GM18511 (cell line): ENCODE results near the gene FBXW7.

ENCODE experiments used
- ATAC-seq: cut with Tn5 transposase; IDR thresholded peaks from one replicate; pipeline ENCODE4 v1.9.1; 2021; ENCODE audit warnings: mild to moderate bottlenecking, moderate library complexity; ENCODE audit not compliant: unreplicated experiment

FBXW7 gene

GRCh38 chr4:152294331-152294730, 241.6 kb downstream of the FBXW7 start:
- no peak for ATAC-seq

GRCh38 chr4:152293527-152293926, 242.4 kb downstream of the FBXW7 start:
- ATAC-seq: no peak

DNA sequence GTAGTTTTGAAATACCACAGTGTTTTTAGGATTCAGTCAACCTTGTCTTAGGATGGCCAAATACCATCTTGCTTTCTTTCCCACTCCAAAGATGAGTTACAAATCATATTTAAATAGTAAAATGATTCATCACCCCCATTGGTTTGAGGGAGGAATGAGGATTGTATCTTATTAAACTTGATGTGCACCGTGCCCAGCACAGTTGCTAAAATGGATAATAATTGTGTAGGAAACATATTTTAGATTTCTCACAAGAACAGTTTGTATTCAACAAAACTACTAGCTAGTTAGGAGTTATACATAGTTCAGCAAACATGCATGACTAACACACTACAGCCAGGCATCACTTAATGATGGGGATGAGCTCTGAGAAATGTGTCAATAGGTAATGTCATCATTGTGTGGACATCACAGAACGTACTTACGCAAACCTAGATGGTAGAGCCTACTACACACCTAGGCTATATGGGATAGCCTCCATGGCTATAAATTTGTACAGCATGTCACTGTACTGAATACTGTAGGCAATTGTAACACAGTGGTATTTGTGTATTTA, 245.4 kb downstream of the FBXW7 start:
- ATAC-seq: no peak

DNA sequence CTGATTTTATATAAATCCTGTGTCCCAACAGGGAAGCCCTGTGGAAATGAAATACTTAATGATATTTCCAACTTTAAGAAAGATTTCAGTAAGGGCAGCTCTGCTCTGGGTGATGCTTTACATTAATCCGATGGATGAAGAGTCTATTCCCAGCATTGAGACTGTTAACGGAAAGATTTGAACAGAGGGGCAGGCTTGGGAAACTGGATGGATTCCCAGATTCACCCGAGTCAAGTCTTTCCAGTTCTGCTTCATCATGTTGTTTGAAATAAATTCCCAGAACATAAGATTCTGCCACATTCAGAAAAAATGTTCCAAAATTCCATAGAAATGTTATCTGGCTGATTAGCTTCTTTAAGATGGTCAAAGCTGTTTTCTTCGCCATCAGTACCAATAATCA, 246.0 kb downstream of the FBXW7 start:
- no peak for ATAC-seq

- no peak for ATAC-seq
These were observed 246.4 kb downstream of the FBXW7 start for GRCh38 chr4:152289541-152289940.

DNA sequence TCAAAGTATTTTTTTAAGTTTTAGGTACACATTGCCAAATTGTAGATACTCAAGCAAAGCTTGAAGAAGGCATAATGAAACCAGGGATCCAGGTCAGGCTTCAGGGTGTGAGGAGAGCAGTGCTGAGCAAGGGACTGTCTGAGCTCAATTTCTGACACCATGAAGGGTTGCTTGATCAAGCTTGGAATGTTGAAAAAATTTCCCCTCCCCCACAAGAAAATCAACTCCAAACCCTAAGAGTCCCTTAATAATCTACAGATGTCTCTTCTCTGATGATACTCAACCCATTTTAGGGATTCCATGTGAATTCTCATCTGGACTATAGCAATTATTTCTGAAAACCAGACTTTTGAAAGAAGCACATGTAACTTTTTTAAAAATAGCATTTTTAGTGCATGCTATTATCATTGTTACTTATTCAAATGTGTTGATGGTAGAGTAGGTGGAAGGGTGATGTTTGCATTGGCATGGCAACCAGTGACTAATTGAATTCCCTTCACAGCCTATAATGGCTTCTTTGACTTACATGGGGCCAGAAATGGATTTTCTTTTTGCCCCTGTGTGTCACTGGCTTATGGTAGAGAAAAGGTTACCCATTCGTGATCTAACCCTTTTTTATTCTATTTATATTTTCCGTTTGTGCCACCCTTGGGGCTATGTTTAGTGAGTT, 252.0 kb downstream of the FBXW7 start:
- ATAC-seq: no peak

GRCh38 chr4:152281822-152282221, 254.1 kb downstream of the FBXW7 start:
- ATAC-seq: no peak

DNA sequence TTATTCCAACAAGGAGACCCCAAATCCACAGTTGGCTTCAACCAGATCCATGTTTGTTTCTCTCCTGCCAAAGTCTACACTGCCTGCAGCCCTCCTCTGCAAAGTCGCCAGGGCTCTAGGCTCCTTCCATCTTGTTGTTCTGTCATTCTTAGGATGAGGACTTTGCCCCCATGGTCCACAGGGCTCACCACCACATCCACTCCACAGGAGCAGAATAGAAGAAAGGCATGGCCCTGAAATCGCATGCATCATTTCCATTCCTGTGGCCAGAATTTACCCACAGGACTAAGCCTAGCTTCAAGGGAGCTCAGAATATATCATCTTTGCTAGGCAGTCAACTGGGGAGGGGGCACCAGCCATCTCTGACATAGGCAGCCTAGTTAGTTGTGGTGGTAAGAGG, 254.7 kb downstream of the FBXW7 start:
- ATAC-seq: no peak

GRCh38 chr4:152279234-152279566, 256.7 kb downstream of the FBXW7 start:
- ATAC-seq: no peak

DNA sequence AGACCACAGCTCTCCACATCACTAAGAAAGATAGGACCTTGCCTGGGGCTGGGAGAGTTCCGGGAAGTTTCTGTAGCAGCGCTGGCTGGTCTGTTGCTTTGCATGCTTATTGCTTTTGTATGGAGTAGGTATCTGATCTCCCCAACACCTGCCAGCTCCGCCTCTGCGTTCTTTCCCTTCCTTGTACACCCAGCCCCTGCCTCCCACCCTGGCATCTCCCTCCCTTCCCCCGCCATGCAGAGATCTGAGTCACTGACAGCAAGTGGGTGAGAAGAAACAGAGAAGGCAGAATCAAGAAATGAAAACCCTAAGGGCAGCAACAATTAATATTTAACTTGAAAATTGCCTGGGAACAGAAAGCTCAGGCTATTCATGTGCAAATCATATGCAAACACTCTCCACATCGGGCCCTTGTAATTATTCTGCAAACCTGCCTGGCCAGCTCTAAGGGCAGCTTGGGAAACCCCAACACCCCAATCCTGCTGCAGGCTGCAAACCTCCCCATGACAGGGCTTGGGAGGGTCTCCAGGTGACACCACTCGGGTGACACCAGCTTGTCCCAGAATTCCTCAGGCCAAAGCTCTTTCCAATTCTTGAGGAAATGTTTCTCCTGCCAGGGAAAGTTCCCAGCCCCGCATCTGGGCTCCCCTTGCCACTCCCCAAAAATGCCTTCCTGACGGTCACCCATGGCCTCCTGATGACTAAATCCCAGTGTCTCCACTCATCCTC, 257.2 kb downstream of the FBXW7 start:
- peak; percentile 79 for ATAC-seq

- peak; percentile 38 for ATAC-seq
These were observed 257.8 kb downstream of the FBXW7 start for GRCh38 chr4:152278172-152278504.

GRCh38 chr4:152277333-152277732, 258.6 kb downstream of the FBXW7 start:
- ATAC-seq: no peak

DNA sequence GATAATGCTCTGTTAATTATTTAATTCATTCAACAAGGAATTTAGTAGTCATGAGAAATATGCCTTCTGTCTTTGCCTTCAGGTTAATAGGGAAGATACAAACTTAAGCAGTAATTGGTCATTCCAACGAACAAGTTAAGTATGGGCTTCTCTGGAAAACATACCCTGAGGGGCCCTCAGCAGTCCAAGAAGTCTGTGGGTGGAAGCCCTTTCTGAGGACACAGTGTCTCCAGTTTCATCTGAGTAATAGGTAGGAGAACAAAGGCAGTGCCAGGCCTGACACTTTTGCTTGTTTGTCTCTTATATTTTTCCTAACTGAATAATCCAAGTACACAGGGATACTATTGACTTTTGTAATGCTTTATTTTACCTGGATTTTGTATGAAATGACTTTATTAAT, 262.5 kb downstream of the FBXW7 start:
- ATAC-seq: no peak
